ENCODE measurements around the gene CXCR6. TPM values are rescaled to one million over a fixed set of nuclear protein-coding genes. Genes with fewer than 3 reads are reported as not detected.

The CXCR6 gene
- total and polyA plus RNA-seq, 2 of the 13 experiments (the other 11 are each of a cell fraction or from before 2014, with no cell fraction given): not detected

DNA sequence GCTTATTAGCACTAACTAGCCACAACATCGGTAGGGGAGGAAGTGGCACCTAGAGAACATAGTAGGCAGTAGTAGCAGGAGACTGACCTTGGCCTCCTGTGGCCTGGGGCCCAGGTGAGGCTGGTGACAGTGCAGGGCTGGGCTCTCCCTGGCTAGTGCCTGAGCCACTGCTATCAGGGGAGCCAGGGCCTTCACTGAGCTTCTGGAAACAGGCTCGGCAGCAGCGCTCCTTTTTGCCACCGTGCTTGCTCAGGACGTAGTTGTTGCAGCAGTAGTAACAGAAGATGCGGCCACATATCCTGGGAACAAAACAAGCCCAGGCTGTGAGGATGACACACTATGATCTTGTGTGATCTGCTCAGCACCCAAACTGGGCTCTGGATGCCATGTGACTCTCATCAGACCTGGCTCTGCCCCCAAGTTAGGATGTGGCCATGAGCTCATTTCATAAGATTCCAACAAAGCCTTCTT lies 15.1 kb downstream of the CXCR6 start:
- H3K4me2 ChIP-seq (ENCODE audit: low read depth, low read length): no peak overlapping the region
- no peaks in the 10 kb centered on the region for H3K79me2 ChIP-seq (ENCODE audit: insufficient read depth, low read length)
- 87% methylated on average over 1 of the region's 6 CpGs for WGBS (ENCODE audit: low lambda C conversion rate)
- no peak overlapping the region for H3K4me3 ChIP-seq (replicated peaks in 1 of 3; ENCODE audit: insufficient read depth in 1 of 3, low read depth in 2 of 3, low read length in 3 of 3)
- ATAC-seq: peak; percentile 39; the same call in 1 of the 3 replicates
- no peak for FAIRE-seq
- CTCF ChIA-PET (ENCODE audit: low intra/inter-chr PET ratio, low total read pairs): no interaction called here
- H3K27me3 ChIP-seq (ENCODE audit: control insufficient read depth in 1 of 2, insufficient read depth in 2 of 2, low read length in 2 of 2): no peaks in the 10 kb centered on the region
- DNase-seq (ENCODE audit: low spot score): no peak
- H2AFZ ChIP-seq (ENCODE audit: low read length): no peak overlapping the region
- no peaks in the 10 kb centered on the region; the same call in 1 of the 2 replicates for H4K20me1 ChIP-seq (ENCODE audit: insufficient read depth, low read length)
- no peak overlapping the region for H3K9ac ChIP-seq (ENCODE audit: insufficient read depth, low read depth, low read length)
- in situ Hi-C loops (cut with HindIII; ENCODE audit: extremely low pct_ligation_motif_present, low pct_unique_long_range_greater_than_20kb) (no loop called here), intact Hi-C loops (cut with micrococcal nuclease; ENCODE audit: unreplicated experiment) (no loop called here)
- no peaks in the 10 kb centered on the region for H3K4me1 ChIP-seq (ENCODE audit: insufficient read depth, low read length)
- H3K9me3 ChIP-seq (ENCODE audit: low read length): no peaks in the 10 kb centered on the region
- peaks cover 42 to 87% of the 10 kb centered on the region in 2 experiments; a peak in 4 of 5 replicates for H3K36me3 ChIP-seq (replicated peaks in 1 of 2; ENCODE audit: control insufficient read depth in 1 of 2, insufficient read depth in 2 of 2, low read length in 2 of 2)
- no TSS peak for BruUV-seq (replicated peaks)
- POLR2A ChIA-PET: no interaction called here
- H3K27ac ChIP-seq (ENCODE audit: extremely low read length, insufficient read depth, low read length): no peak overlapping the region
- no peak for TF ChIP-seq CHCHD3 (CRISPR knock-in tag; IDR thresholded peaks at IDR 0.05)
- no peak for TF ChIP-seq SALL2 (CRISPR knock-in tag; IDR thresholded peaks at IDR 0.05)
- TF ChIP-seq, protein P1, sequence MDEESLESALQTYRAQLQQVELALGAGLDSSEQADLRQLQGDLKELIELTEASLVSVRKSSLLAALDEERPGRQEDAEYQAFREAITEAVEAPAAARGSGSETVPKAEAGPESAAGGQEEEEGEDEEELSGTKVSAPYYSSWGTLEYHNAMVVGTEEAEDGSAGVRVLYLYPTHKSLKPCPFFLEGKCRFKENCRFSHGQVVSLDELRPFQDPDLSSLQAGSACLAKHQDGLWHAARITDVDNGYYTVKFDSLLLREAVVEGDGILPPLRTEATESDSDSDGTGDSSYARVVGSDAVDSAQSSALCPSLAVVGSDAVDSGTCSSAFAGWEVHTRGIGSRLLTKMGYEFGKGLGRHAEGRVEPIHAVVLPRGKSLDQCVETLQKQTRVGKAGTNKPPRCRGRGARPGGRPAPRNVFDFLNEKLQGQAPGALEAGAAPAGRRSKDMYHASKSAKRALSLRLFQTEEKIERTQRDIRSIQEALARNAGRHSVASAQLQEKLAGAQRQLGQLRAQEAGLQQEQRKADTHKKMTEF (CRISPR knock-in tag; IDR thresholded peaks at IDR 0.05): no peak
- TF ChIP-seq, protein P2, sequence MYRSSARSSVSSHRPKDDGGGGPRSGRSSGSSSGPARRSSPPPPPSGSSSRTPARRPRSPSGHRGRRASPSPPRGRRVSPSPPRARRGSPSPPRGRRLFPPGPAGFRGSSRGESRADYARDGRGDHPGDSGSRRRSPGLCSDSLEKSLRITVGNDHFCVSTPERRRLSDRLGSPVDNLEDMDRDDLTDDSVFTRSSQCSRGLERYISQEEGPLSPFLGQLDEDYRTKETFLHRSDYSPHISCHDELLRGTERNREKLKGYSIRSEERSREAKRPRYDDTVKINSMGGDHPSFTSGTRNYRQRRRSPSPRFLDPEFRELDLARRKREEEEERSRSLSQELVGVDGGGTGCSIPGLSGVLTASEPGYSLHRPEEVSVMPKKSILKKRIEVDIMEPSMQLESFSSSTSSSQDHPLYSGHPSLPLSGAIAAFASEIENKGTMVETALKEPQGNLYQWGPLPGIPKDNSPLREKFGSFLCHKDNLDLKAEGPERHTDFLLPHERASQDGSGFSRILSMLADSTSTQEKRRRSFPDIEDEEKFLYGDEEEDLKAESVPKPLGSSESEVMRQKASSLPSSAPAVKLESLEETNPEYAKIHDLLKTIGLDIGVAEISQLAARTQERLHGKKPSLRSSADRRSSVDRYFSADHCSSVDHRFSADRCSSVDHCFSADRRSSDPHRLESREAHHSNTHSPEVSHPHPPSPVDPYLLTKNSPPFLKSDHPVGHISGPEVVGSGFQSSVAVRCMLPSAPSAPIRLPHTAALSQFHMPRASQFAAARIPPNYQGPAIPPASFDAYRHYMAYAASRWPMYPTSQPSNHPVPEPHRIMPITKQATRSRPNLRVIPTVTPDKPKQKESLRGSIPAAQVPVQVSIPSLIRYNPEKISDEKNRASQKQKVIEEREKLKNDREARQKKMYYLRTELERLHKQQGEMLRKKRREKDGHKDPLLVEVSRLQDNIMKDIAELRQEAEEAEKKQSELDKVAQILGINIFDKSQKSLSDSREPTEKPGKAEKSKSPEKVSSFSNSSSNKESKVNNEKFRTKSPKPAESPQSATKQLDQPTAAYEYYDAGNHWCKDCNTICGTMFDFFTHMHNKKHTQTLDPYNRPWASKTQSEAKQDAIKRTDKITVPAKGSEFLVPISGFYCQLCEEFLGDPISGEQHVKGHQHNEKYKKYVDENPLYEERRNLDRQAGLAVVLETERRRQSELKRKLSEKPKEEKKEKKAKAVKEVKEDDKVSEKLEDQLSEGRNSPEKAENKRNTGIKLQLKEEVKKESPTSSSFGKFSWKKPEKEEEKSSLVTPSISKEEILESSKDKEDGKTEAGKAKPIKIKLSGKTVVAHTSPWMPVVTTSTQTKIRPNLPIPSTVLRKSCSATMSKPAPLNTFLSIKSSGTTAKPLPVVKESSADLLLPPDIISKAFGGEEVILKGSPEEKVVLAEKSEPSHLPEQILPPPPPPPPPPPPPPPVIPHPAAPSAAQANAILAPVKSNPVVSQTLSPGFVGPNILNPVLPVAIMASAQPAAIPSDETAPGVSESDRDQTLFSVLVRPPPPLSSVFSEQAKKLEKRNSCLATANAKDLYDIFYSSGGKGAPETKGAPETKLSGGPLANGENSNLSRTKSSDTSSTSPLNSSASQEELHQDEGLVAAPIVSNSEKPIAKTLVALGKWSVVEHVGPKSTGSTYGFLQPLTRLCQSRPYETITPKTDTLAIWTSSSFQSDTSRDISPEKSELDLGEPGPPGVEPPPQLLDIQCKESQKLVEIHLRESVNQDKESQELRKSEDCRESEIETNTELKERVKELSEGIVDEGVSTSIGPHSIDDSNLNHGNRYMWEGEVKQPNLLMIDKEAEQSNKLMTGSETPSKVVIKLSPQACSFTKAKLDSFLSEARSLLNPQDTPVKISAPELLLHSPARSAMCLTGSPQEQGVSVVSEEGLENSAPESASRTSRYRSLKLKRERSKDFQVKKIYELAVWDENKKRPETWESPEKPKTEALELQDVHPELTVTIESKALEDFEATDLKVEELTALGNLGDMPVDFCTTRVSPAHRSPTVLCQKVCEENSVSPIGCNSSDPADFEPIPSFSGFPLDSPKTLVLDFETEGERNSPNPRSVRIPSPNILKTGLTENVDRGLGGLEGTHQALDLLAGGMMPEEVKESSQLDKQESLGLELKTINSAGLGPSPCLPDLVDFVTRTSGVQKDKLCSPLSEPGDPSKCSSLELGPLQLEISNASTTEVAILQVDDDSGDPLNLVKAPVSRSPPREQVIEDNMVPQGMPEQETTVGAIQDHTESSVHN (CRISPR knock-in tag; IDR thresholded peaks at IDR 0.05): no peak
- no peak for TF ChIP-seq ZMYM4 (CRISPR knock-in tag; IDR thresholded peaks at IDR 0.05)
- TF ChIP-seq, protein P3, sequence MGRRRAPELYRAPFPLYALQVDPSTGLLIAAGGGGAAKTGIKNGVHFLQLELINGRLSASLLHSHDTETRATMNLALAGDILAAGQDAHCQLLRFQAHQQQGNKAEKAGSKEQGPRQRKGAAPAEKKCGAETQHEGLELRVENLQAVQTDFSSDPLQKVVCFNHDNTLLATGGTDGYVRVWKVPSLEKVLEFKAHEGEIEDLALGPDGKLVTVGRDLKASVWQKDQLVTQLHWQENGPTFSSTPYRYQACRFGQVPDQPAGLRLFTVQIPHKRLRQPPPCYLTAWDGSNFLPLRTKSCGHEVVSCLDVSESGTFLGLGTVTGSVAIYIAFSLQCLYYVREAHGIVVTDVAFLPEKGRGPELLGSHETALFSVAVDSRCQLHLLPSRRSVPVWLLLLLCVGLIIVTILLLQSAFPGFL (CRISPR knock-in tag; IDR thresholded peaks at IDR 0.05): no peak
- no peak for TF ChIP-seq TAF1 (CRISPR knock-in tag; IDR thresholded peaks at IDR 0.05)
- no peak for TF ChIP-seq ZNF781 (CRISPR knock-in tag; IDR thresholded peaks at IDR 0.05; ENCODE audit: borderline replicate concordance, not compliant biosample characterization)
- TF ChIP-seq JUND (CRISPR knock-in tag; IDR thresholded peaks at IDR 0.05): no peak
- TF ChIP-seq, protein P4, sequence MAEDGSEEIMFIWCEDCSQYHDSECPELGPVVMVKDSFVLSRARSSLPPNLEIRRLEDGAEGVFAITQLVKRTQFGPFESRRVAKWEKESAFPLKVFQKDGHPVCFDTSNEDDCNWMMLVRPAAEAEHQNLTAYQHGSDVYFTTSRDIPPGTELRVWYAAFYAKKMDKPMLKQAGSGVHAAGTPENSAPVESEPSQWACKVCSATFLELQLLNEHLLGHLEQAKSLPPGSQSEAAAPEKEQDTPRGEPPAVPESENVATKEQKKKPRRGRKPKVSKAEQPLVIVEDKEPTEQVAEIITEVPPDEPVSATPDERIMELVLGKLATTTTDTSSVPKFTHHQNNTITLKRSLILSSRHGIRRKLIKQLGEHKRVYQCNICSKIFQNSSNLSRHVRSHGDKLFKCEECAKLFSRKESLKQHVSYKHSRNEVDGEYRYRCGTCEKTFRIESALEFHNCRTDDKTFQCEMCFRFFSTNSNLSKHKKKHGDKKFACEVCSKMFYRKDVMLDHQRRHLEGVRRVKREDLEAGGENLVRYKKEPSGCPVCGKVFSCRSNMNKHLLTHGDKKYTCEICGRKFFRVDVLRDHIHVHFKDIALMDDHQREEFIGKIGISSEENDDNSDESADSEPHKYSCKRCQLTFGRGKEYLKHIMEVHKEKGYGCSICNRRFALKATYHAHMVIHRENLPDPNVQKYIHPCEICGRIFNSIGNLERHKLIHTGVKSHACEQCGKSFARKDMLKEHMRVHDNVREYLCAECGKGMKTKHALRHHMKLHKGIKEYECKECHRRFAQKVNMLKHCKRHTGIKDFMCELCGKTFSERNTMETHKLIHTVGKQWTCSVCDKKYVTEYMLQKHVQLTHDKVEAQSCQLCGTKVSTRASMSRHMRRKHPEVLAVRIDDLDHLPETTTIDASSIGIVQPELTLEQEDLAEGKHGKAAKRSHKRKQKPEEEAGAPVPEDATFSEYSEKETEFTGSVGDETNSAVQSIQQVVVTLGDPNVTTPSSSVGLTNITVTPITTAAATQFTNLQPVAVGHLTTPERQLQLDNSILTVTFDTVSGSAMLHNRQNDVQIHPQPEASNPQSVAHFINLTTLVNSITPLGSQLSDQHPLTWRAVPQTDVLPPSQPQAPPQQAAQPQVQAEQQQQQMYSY (CRISPR knock-in tag; IDR thresholded peaks at IDR 0.05): no peak
